ENCODE data around the gene NMNAT3.

DNA sequence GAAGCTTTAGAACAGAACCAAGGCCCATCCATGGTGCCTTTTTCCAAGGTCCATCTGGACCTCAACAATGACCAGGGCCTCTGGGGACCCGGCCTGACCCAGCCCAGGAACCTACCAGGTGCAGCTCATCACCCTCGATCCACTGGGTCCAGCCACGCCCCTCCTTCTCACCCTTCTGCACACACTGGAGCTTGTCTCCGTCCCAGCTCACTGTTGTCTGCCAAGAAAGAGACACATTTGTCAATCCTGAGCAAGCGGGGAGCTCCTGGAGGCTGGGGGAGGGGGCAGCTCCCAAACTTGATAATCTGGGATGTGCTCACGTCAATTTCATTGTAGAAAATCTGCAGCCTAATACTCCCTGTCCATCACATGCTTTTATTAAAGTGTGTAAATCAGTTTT is 159.5 kb downstream of the NMNAT3 start:
- TF ChIP-seq, protein P1, sequence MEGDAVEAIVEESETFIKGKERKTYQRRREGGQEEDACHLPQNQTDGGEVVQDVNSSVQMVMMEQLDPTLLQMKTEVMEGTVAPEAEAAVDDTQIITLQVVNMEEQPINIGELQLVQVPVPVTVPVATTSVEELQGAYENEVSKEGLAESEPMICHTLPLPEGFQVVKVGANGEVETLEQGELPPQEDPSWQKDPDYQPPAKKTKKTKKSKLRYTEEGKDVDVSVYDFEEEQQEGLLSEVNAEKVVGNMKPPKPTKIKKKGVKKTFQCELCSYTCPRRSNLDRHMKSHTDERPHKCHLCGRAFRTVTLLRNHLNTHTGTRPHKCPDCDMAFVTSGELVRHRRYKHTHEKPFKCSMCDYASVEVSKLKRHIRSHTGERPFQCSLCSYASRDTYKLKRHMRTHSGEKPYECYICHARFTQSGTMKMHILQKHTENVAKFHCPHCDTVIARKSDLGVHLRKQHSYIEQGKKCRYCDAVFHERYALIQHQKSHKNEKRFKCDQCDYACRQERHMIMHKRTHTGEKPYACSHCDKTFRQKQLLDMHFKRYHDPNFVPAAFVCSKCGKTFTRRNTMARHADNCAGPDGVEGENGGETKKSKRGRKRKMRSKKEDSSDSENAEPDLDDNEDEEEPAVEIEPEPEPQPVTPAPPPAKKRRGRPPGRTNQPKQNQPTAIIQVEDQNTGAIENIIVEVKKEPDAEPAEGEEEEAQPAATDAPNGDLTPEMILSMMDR (IDR thresholded peaks at IDR 0.05): no peak
- no peak for TF ChIP-seq POLR2A (IDR thresholded peaks at IDR 0.05)
- no peak for TF ChIP-seq POLR2AphosphoS5 (IDR thresholded peaks at IDR 0.05)
- no peak for TF ChIP-seq EP300 (IDR thresholded peaks at IDR 0.05)

Data from upper lobe of left lung (tissue), 4 donors.